ENCODE measurements around the gene SPAG8.

DNA sequence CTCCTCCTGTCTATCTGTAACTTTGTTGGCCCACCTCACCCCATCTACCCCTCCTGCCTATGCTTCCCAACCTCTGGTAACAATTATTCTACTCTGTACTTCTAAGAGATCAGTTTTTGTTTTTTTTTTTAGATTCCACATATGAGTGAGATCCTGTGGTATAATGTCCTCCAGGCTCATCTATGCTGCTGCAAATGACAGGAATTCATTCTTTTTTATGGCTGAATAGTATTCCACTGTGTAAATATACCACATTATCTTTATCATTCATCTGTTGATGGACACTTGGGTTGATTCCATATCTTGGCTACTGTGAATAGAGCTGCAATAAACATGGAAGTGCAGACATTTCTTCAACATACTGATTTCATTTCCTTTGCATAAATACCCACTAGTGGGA is 28.6 kb downstream of the SPAG8 start:
- TF ChIP-seq EP300 (IDR thresholded peaks at IDR 0.05) (no peak), CTCF (IDR thresholded peaks at IDR 0.05) (no peak)
